ENCODE results near the gene TXNRD3. TPM values are rescaled to one million over a fixed set of nuclear protein-coding genes. Genes with fewer than 3 reads are reported as not detected.

Gene TXNRD3
- total RNA-seq: 10.7 TPM

GRCh38 chr3:126654571-126655383 lies at the start of gene TXNRD3:
TSS of gene TXNRD3 (minus strand) at chr3:126655124.
- ATAC-seq (peak; percentile 96), DNase-seq (ENCODE audit: low spot score) (peak; percentile 92)

DNA sequence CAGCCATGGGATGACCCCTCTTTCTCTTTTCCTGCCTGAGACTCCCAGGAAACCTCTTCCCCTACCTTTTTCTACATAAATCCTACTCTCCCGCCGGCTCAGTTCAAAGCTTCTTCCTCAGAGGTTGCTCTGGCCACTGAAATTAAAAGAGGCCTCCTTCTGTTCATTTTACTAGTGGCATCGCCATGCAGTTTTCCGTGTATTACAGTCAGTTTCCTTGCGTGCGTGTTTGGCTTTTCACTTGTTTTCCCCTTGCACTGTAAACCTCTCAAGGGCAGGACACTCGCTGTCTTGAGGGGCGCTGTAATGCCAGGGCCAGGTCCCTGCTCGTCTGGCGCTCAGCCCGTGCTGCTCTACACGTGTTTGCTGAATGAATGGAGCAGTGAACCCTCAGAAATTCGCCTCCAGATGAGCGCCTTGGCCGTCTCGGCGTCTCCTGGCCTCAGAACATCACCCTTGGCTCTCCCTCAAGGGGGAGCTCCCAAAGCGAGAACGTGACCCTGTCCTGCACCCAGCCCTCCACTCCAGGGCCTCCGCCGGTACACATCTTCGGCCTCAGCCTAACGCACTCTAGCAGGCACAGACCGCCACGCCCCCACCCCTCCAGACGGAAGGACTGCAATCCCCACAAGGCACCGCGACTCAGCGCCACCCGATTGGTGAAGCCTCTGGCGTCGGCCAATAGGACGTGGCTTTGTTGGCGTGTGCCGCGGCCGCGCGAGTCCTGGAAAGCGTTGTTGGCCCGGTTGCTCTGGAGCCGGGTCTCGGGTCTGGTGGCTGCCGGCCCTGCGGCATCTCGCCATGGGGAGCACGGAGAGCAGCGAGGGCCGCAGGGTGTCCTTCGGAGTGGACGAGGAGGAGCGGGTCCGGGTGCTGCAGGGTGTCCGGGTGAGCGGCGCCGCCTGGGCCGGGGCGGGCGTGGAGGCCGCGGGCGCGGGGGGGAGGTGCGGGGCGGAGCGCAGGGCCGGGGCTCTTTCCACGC lies 48.9 kb upstream of the TXNRD3 start, which contains the start of gene CHCHD6:
Gene CHCHD6, plus strand, starts transcription at position 729 of the 982 bp plus-strand sequence. Its CDS starts 73 bp downstream, at position 802.
- DNase-seq (ENCODE audit: low spot score): peak; percentile 96
- peak; percentile 99 for ATAC-seq

DNA sequence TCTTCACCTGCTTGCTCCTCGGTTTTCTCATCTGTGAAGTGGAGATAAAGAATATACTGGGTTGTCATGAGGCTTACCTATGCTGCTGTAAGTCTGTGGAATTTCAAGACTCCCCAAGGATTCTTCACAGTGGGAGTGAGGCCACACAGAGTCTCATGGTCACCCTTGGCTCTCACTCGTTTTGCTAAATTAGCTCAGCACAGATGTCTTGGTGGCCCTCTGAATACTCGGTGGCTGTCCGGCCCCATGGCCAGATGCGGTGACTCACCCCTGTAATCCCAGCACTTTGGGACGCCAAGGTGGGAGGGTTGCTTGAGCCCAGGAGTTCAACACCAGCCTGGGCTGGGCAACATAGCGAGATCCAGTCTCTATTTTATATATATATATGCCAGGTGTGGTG lies 44.1 kb upstream of the TXNRD3 start:
- ATAC-seq: no peak

DNA sequence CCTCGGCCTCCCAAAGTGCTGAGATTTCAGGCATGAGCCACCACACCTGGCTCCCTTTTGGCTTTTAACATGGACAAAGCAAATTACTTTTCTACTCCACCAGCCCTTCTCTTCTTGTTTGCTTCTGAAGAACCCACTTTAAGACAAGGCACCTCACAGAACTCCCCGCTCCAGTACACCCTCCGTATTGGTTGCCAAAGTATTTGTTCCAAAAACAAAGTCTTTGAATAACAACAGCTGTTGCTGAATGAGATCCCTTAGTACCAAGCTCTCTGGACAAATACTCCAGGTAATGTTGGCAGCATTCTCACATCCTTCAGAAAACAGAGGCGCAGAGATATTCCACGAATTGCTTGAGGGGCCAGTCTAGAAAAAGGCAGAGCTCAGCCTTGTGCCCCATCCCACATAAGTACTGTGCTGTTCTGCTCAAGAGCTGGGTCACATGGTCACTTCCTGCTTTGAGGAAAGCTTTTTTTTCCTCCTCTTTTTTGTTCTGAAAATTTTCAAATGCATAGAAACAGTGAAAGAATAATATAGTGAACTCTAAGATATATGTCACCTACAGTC lies 41.9 kb upstream of the TXNRD3 start:
- ATAC-seq (no peak), DNase-seq (ENCODE audit: low spot score) (no peak)

More for the DNA sequence above, 44.1 kb upstream of the TXNRD3 start:
- no peak for DNase-seq (ENCODE audit: low spot score)

DNA sequence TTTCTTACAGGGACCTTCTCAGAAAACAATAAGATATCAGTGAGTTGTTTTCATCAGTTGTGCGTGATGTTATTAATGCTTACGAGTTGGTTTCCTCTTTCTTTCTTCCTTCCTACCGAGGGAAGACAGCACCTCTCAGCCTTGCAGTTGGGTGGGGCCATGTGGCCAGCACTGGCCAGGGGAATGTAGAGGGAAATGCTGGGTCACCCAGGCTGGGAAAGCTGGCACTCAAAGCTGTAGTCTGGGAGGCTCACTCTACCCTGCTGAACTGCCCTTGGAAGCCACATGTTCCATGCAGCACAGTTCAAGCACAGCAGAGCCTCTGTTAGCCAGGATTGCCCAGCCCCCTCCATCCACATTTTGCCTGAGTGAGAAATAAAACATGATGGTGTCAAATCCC lies 39.0 kb upstream of the TXNRD3 start:
- DNase-seq (ENCODE audit: low spot score) (no peak), ATAC-seq (no peak)

- no peak for ATAC-seq
- DNase-seq (ENCODE audit: low spot score): no peak
Observed at GRCh38 chr3:126692858-126693257, 37.9 kb upstream of the TXNRD3 start.

DNA sequence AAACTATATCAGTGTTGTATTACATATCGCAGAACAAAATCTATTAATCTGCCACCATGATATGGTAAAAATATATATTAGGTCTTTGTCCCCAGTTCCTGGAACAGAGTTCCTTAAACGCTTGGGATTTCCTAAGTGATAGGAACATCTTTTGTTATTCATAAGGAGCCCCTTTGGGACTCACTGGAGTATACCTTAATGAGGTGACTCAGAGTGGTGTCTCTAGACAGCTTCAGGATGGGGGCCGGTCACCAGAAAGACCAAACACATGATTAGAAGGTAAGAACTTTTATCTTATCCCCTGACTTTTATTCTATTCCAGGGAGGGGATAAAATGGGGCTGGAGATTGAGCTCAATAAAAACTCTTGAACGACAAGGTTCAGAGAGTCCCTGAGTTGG lies 36.8 kb upstream of the TXNRD3 start:
- ATAC-seq: no peak

DNA sequence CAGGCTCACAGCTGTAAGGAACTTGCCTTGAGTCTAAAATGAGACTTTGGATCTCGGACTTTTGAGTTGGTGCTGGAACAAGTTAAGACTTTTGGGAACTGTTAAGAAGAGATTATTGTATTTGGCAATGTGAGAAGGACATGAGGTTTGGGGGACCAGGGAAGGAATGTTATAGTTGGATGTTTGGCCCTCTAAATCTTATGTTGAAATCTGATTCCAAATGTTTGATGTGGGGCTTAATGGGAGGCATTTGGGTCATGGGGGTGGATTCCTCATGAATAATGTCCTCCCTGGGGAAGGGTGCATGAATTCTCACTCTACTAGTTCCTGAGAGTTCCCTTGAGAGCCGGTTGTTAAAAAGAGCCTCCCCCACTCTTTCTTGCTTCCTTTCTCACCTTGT lies 30.6 kb upstream of the TXNRD3 start:
- no peak for DNase-seq (ENCODE audit: low spot score)

More for the DNA sequence above, 36.8 kb upstream of the TXNRD3 start:
- no peak for DNase-seq (ENCODE audit: low spot score)

GRCh38 chr3:126685021-126685420 lies 30.1 kb upstream of the TXNRD3 start:
- ATAC-seq (no peak), DNase-seq (ENCODE audit: low spot score) (no peak)

More for the DNA sequence above, 30.6 kb upstream of the TXNRD3 start:
- no peak for ATAC-seq

- no peak for DNase-seq (ENCODE audit: low spot score)
- no peak for ATAC-seq
Observed at GRCh38 chr3:126684218-126684751, 29.4 kb upstream of the TXNRD3 start.

GRCh38 chr3:126683069-126683468 lies 28.1 kb upstream of the TXNRD3 start:
- no peak for DNase-seq (ENCODE audit: low spot score)
- no peak for ATAC-seq

DNA sequence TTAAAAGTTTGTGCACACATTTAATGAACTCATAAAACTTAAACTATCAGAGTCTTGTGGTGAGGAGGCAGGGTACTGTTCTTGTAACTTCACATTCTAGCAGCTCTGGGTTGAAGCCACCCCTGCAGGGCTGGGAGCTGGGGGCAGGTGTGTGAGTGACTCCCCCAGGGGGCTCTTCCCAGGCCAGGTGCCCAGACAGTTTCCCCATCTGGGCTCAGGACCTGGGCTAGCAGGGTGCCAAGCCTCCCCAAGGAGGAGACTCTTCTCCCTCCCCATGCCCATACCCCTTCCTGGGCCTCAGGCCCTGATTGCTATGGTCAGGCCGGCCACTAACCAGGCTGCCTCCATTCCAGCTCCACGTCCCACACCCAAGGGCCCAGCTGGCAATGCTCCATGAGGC lies 27.1 kb upstream of the TXNRD3 start:
- ATAC-seq (no peak), DNase-seq (ENCODE audit: low spot score) (peak; percentile 39)

GRCh38 chr3:126680667-126681055 lies 25.7 kb upstream of the TXNRD3 start:
- DNase-seq (ENCODE audit: low spot score) (no peak), ATAC-seq (no peak)

DNA sequence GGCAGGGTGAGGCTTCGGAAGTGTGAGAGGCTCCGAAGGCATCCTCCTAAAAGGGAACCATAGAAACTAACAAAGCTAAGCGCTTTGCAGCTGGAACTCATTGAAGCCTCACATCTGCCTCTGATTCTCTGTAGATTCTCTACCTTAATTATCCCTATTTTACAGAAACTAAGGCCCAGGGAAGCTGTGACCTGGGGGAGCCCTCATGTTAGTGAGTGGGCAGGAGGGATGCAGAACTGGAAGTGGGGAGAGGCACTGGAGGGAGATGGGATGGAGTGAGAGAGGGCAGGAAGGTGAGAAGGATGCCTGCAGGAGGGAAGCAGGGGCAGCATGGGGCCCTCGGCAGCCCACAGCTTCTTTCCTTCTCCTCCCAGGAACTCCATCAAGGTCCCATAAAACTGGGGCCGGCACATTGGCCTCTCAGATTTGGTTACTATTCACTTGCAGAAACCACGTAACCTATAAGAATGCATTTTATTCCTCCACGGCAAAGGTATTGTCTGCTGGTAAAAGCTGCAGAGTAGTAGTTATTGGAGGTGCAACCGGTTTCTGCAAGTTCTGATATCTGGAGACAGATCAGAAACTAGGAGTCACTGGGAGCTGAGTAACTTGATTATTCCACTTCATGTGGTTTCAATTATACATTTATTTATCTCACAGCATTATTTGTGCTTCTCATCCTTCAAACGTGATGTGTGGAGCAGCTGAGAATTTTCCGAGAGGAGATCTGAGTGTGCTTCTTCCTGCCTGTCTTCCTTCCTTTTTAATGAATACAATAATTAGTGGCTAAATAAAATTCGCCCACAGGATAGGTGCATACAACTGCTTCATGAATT lies 25.1 kb upstream of the TXNRD3 start:
- ATAC-seq: no peak
- DNase-seq (ENCODE audit: low spot score): no peak

DNA sequence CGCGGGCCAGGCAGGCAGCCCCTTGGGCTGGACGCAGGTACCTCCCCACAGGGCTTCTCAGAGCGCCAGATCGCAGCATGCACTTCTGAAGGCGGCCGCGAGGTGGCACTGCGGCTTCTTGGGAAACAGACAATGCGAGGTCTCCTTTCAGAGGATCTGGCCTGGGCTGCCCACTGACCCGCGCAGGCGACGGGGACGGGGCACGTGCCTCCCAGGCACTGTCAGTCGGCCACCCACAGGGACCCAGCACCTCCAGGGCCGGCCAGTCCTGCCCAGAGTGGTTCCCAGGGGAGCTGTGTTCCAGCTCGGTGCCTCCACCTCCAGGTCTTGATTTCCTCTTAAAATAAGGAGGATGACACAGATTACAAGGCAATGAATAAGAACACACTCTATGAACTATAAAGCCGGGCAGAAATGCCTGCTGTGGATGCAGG lies 24.4 kb upstream of the TXNRD3 start:
- ATAC-seq (peak; percentile 98), DNase-seq (ENCODE audit: low spot score) (peak; percentile 78)

- ATAC-seq (peak; percentile 12), DNase-seq (ENCODE audit: low spot score) (no peak)
Observed at GRCh38 chr3:126678693-126679317, 23.9 kb upstream of the TXNRD3 start.

DNA sequence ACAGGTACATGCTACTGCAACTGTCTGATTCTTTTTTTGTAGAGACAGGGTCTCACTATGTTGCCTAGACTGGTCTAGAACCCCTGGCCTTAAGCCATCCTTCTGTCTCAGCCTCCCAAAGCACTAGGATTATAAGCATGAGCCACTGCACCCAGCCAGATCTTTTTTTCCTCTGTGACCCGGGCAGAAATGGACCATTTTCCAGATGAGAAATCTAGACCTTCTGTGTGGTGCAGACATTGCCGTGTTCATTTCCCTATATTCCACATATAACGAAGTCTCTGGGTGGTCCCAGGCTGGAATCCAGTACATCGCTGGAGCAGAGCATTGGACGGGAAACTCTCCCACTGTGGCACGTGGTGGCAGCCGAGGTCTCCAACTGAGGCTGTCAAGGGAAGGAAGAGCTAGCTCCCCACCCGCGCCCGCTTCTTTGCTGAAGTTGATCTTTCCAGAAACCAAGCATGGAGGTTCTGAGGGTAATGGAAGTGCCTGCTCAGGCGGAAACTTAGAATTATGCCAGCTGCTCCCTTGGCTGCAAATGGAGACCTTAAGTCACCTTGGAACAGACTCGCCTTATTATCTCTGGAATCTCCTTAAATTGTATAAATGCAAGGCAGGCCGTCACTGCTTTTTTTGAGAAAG lies 23.1 kb upstream of the TXNRD3 start:
- no peak for DNase-seq (ENCODE audit: low spot score)
- no peak for ATAC-seq

- ATAC-seq (no peak), DNase-seq (ENCODE audit: low spot score) (no peak)
Observed at GRCh38 chr3:126676919-126677705, 22.2 kb upstream of the TXNRD3 start.
